NCI-H2196 treated with DMSO at 0.1 percent for 48 hours (cell line): ENCODE results near the gene SLCO4A1.

ENCODE experiments used
- DNase-seq: peaks from one replicate; lab custom pipeline; 2025; ENCODE audit not compliant: unreplicated experiment; lab: John Stamatoyannopoulos, UW

SLCO4A1 gene

GRCh38 chr20:62663145-62664018, 21.1 kb downstream of the SLCO4A1 start:
- no peak for DNase-seq

GRCh38 chr20:62664019-62664971, 22.0 kb downstream of the SLCO4A1 start:
- DNase-seq: no peak

- DNase-seq: no peak
Measured at GRCh38 chr20:62665153-62665754, 23.0 kb downstream of the SLCO4A1 start.

- no peak for DNase-seq
Measured at GRCh38 chr20:62665826-62666735, 23.8 kb downstream of the SLCO4A1 start.

GRCh38 chr20:62666736-62667529, 24.6 kb downstream of the SLCO4A1 start:
- DNase-seq: peak; percentile 73

- no peak for DNase-seq
Measured at GRCh38 chr20:62667530-62668440, 25.5 kb downstream of the SLCO4A1 start.

- peak; percentile 48 for DNase-seq
Measured at GRCh38 chr20:62668441-62669027, 26.2 kb downstream of the SLCO4A1 start.

GRCh38 chr20:62669249-62669648, 26.9 kb downstream of the SLCO4A1 start:
- no peak for DNase-seq

GRCh38 chr20:62670156-62670555, 27.9 kb downstream of the SLCO4A1 start:
- no peak for DNase-seq

GRCh38 chr20:62670998-62671397, 28.7 kb downstream of the SLCO4A1 start:
- no peak for DNase-seq

GRCh38 chr20:62671765-62672164, 29.5 kb downstream of the SLCO4A1 start:
- no peak for DNase-seq

GRCh38 chr20:62674370-62674769, 32.1 kb downstream of the SLCO4A1 start:
- DNase-seq: no peak

GRCh38 chr20:62675156-62675876, 33.0 kb downstream of the SLCO4A1 start:
- no peak for DNase-seq

- no peak for DNase-seq
Measured at GRCh38 chr20:62675877-62676260, 33.6 kb downstream of the SLCO4A1 start.

- no peak for DNase-seq
Measured at GRCh38 chr20:62676976-62677375, 34.7 kb downstream of the SLCO4A1 start.

- DNase-seq: no peak
Measured at GRCh38 chr20:62677678-62678077, 35.4 kb downstream of the SLCO4A1 start.

- no peak for DNase-seq
Measured at GRCh38 chr20:62678553-62678952, 36.2 kb downstream of the SLCO4A1 start.
